GM19328 (cell line): ENCODE measurements around the gene MLLT3.

Experiments
- ATAC-seq: cut with Tn5 transposase; IDR thresholded peaks from one replicate; pipeline ENCODE4 v1.9.1; 2021; ENCODE audit warnings: mild to moderate bottlenecking, moderate library complexity; ENCODE audit not compliant: unreplicated experiment

MLLT3 gene

DNA sequence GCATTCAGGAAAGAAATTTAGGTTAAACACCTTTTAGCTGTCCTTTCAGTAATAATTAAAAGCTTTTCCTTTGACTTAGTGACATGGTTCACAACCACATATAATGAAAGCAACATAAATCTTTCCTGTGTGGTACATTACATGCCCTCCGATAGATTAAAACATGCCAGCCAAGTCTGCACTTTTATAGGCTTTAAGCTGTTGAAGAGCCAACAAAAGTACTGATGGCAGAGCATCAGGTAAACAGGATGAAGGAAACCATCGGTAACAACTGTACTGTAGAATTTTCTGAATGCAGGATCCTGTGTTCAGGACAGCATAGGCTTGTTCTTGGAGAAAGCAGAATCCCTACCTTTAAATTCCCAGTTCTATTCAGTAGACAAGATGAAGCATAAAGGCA, 226.6 kb downstream of the MLLT3 start:
- ATAC-seq: no peak

DNA sequence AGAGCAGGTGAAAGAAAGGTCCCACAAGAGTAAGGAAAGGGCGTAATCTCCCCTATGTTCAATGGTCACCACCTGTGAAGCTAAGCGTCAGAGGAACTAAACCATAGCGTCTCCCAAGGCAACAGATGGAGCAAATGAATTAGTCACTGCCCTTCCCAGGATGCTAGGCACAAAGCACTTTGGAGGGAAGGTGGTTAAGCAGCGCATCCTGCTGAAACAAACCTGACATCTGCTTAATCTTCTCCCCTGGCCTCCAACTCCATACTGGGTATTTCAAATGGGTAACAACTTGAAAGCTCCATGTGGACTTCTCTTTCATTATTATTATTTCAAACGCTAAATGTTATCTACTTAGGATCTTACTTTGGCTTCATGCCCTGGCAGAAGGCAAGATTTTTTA, 227.3 kb downstream of the MLLT3 start:
- no peak for ATAC-seq

DNA sequence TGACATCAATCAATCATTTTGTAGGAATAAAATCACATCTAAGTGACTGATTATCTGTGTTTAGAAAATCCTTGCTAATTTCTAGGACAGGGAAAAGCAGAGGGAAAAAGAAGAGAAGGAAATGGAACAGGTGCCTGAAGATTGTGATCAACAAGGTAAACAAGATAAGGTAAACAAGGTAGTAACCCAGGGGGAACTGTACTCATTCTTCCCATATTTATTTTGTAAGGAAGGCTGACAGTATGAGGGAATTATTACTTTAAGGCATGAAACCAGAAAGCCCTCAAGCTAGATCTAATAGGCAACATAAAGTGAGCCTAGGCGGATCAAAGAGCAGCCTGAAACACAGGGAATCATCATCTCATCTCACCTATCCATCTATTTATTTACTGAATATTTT, 231.1 kb downstream of the MLLT3 start:
- ATAC-seq: no peak

DNA sequence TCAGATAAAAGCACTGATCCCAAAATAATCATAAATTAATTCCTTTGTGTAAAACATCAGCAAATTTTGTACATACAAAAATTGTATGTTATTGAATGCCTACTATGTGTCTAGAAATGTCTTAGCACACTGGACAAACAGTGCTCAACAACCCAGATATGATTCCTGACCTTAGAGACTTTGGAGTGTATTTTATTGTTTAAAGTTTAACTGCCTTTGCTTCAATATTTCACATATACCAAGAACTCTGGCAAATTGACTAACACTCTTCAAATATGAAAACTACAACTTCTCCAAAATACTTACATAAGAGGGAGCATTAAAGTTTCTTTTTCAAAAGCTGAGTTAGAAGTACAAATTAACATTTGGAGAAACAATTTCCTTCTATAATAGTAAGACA, 231.9 kb downstream of the MLLT3 start:
- no peak for ATAC-seq

DNA sequence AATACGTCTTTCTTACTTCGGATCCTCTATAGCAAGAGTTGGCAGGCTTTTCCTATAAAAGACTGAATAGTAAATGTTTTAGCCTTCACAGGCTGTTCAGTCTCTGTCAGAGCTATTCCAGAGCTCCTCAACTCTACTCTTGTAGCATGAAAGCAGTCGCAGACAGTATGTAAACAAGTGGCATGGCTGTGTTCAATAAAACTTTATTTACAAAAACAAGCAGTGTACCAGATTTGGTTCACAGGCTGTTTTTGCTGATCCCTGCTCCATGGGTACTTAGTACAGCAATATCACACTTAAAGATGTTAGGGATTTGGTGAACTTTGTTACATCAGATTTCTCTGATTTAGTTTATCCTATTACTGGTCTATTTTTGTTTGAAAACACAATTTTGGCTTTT, 235.2 kb downstream of the MLLT3 start:
- no peak for ATAC-seq

DNA sequence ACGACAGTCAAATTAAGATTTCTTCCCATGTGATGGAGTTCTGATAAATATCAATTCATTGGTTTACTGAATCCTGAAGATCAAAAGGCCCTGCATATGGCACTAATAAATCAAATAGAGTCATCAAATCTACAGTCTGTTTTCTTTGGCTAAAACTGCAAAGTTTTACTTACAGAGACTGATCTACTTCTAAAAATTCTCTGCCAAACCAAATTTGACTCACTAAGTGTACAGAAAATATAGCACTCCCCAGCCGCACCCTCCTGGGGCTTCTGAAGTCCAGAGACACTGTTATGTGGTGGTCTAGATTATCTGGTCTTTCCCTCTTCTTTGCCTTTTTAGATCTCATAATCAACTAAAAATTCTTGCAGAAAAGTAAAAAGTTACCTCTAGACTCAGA, 237.7 kb downstream of the MLLT3 start:
- no peak for ATAC-seq

DNA sequence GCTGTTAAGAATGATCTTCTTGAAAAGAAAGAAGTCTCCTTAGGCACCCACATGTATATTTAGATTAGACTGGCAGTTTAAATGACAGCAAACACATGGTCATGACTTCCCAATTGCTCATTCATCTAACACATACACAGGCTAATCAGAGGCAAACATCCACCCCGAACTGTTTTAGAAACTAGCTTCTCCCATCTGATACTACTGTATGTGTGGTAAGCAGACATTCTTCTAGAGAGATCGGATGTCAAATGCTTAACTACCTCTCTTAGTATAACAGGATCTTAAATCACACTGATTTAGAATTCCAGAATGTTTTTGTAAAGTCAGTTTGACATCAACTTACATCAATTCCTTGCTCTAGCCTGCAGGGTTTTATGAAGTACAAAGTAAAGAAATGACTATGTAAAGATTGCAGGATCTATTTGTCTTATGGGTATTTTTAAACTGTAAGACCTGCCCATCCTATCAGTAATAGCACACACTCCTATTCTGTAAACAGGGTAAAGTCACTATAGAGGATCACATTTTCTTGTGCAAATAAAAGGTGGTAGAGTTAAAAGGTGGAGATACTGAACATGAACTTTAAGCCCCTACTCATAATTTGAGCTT, 239.7 kb downstream of the MLLT3 start:
- ATAC-seq: no peak

DNA sequence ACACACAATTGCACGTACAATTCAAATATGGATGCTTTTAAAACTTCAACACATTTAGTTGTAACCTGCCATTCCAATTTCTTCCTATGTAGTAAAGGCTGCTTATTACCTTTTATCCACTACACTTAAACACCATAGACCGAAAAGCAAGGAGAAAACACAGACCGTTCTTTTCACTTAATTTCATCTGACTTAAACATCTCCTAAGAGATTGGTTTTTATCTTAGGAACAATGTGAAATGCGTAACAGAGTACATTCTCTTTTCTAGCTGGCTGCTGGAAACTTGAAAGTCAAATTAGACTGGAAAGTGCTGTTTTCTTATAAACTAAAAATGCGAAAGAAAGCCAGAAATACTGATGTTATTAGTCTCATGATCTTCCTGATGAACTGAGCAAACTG, 241.8 kb downstream of the MLLT3 start:
- ATAC-seq: no peak

DNA sequence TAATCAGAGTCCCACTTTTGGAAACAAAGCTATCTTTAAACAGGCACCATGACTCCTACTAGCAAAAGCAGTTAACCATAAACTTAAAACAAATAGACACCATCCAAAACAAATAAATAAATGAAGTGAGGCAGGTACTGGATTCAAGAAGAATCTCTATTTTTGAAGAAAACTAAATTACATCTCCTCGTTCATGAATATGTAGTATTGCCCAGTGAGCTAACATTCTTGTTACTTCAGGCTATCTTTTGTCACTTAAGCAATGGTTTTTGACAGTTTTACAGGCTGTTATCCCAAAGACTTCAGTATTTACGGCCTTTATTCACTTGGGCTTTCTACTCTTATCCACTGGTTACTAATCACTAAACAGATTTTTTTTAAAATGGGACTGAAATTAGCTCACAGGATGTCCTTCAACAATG, 242.5 kb downstream of the MLLT3 start:
- ATAC-seq: no peak

DNA sequence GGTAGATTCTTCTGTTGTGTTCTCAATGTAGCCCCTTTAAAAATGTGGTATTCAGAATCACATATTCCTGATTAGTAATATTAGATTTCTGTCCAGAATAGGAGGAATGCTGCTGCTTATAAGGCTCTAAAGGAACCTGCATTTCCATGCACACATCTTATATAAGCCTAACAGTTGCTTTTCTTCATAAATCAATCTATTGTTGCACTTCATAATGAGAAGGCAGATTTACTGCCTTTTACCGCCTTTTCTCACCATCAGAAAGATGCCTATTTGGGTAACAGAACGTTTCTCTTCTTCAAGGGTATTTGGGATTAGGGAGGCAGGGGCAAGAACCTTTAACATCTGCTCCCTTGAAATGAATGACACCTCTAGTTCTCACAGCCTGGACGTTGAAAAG, 243.4 kb downstream of the MLLT3 start:
- ATAC-seq: no peak

DNA sequence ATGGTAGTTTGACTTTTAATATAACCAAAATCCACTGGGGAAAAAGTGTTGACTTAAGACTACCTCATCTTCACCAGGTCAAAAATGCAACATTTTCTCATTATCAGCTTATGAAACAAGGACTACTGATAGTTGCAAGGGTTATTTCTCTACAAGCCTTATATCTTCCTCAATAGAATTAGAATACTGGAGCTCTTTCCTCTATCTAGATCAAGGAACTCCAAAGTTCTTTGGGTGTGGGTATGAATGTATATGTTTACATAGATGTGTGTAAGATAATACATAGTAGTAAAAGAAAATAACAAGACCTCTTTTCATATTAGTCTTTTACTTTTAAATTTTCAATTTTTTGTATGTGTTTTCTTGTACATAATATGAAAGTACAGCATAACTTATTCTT, 244.5 kb downstream of the MLLT3 start:
- ATAC-seq: no peak

DNA sequence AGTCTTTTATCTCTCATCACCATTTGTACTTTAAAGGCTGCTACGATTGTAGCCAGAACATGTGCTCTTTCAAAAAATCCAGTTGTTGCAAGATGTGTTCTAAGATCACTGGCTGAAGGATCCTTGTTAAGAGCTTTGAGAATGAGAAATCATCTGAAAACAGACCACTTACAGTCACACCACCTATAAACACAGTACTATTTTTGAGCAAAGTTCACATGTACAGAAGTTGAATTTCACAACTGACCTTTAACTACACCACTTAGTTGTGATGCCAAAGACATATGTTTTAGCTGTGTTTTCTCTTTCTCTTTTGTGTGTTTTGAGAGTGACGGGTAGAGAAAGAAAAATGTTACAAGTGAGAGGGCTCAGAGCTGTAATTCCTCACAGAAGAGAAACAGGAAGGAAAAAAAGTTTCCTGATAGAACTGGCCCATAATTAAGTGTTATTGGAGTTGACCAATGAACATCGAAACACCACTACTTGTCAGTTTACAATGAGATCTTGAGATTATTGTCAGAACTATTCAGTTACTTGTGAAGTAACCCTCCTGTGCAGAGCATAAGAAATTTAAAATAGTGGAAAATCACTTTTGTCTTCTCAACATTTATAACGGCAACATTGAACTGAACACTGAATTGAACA, 245.4 kb downstream of the MLLT3 start:
- ATAC-seq: no peak

DNA sequence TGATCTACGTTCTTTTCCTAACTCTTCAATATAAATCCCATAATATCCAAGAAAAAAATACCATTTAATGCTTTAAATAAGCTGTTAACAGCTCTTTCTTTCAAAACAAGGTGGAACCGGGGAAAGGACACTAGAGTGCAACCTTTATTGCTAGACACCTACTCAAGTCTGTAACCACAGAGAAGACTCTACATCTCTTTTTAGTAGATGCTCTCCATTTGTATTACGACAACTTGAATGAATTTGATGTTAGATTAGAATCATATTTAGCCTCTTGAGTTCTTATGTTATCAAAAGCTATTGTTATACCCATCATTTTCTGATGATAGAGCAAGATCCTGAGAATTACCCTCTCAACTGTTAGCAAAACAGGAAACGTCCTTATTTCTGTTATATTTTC, 246.3 kb downstream of the MLLT3 start:
- no peak for ATAC-seq

DNA sequence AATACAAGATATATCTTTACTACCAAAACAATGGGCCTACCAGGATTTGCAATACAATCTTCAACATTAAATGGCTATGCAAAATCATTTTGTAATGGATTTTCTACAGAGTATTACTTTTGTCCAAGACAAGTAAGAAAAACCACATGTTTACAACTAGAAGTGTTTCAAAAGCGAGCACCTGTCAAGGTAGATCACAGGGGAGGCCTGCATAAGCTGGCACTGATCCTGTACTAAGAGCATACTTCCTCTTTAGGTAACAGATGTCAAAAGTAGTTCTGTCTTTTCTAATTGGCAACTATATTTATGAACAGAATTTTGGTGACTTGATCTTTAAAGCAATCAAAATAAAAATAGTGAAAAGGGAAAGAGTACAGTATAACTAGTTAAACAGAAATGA, 249.0 kb downstream of the MLLT3 start:
- ATAC-seq: no peak

DNA sequence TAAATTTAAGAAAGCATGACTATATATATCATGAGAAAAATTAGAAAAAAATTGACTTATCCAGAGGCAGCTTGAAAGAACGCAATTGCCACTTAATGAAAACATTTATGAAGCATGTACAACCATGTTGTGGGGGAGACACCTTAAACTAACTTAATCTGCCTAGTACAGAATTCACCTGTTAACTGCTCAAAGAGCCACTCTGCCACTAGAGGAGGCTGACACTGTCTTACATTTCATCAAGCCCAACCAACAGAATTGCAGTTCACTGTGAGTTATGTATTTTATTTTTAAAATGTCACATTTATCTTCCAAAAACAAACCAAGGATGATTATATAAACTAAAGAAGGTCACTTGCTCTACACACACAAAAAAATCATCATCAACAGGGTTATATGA, 252.9 kb downstream of the MLLT3 start:
- ATAC-seq: no peak

DNA sequence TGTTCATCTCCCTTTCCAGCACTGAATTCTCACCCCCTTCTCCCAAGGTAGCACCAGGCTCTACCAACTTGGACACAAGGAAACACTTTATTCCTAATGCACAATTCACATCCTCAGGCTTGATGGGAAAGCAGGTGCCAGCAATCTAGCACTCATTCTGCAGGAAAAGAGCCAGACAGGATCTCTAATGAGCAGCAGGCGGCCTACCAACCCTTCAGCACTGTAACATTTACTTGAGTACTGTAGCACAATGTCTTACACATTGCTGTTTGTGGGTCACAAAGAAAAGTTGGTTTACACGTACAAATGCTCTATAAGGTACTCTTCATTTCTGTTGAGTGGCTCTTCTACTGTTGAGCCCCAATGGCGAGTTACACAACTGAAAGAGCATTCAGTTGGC, 254.4 kb downstream of the MLLT3 start:
- ATAC-seq: no peak

DNA sequence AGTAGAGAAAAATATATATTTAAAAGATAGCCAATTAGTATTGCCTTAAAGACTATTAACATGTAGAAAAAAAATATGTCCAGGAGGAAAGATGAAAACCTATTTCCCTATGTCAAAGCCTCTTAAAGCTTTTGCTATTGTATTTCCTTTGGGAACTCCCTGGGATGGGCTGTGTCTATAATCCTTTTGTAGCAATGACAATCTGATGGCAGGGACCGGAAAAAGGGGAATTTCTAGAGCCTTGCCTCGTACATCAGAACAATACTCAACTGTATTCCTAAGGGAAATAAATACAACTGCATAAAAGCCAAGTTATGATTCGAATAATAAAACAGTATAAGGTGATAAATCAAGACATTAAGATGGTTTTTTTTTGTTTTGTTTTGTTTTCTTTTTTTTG, 257.3 kb downstream of the MLLT3 start:
- no peak for ATAC-seq

DNA sequence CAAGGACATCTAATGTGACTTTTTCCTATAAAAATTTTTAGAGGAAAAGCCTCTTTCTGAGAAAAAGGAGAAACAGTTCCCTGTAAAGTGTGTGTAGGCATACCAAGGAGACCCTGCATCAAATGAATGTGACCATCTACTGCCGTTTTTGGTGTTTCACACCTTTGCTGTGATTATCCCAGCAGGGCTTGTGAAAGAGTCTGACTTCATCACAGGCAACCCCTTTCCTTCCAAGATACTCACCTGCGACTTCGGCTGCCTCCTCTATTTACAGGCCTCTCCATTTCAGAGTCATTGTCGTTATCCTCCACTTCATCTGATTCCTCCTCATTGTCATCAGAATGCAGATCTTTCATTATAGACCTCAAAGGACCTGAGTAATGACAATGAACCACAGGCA, 259.1 kb downstream of the MLLT3 start:
- ATAC-seq: no peak

DNA sequence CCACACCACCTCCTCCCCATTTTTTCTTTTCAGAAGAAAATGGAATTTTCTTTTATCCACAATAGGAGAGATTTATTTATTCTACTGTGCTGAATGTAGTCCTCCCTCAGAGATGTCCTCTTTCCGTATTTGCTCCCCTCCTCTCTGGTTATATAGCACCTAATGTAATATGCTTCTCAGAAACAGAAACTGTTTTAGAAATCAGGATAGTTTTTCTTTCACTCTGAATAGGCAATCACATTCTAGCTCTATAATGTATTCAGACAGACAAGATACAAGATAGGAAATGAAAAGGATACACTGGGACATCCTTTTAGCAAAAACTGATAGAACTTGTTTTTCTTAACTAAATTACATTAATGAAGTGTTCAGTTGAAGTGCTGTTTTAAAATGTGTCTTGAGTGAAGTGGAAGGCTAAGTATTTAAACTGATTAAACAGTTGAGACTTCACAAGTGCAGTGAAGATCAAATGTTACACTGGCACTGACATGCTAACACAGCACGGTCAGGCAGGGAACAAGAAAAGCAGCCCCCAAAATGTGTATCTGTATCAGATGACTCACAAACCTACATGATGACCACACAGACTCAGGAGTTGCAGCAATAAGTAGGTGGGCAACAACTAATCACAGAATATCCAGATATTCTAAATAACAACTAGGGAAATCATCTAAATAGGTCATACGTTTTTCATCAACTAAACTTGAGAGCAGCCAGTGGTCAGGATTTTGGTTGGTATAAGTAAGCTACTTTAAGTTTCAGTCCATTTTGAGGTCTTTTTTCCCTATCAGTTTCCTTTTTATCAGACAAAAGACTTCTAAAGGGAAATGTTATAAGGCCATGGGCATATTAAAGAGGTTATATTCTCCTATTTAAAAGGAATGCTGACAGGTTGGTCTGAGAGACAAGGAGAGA, 260.4 kb downstream of the MLLT3 start:
- ATAC-seq: no peak

DNA sequence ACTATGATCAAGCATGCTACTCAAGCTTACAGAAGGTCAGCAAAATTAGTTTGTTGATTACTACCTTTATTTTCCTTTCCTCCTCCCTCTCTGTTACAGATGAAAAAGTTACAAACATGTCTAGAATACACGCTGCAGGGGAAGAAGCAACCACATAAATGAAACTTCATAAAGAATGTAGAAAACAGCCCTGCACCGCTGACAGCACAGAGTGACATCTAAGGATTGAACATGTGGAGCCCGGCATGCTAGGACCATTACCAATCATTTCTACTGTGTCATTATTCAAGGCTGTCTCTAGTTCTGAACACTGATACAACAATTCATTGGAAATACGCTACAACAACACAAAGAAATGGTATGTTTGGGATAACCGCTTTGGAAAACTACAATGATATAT, 261.1 kb downstream of the MLLT3 start:
- no peak for ATAC-seq

DNA sequence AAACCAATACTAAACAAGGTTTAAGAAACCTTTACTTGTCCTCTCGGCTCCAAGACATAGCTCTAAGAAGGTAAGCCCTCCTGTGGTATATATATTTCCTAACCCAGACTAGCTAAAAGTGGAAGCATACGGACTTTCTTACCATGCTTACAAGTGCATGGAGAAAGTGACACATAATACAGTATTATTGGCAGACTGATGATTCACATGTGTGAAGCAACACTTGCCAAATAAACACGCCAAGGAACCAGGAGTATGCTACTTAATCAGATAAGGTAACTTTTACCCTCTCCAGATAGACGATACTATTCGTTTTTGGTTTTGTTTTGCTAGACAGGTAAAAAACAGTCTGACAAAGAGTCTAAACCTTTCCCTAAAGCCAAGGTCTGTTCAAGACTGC, 264.1 kb downstream of the MLLT3 start:
- ATAC-seq: no peak

DNA sequence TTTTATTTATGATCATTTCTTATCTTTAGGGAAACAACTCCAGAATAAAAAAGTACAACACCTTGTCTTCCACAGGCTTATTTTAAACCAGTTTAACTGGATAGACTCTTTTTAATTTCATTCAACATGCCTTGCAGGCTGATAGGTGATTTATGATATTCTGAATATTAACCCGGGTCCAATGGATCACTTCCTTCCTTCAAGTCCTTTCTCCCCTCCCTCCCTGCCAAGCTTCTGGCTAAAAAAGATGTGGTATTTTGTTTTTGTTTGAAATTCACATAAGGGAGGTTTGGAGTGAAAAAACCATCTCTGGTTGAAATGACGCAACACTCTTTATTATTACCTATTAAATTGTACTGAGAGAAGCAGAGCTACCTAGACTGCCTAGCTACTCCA, 265.3 kb downstream of the MLLT3 start:
- no peak for ATAC-seq
